Stimulated activated CD4-positive, alpha-beta T cell treated with anti-CD3 and anti-CD28 coated beads, Interleukin-1b, Interleukin-23, amount 100 ng/mL, for 1 hour (primary cell): ENCODE measurements around the gene RAPGEF1.

Experiments used
- DNase-seq, 2 donors: peaks; one replicate each; pipeline ENCODE4 v3.0.0-alpha.2; 2020; ENCODE audit warnings: low read depth in 2 of 2

Gene RAPGEF1

GRCh38 chr9:131752231-131752884, 12.5 kb upstream of the RAPGEF1 start:
- DNase-seq, result no peak

- DNase-seq, result no peak
Observed at GRCh38 chr9:131748411-131748955, 8.6 kb upstream of the RAPGEF1 start.

GRCh38 chr9:131747352-131747751, 7.5 kb upstream of the RAPGEF1 start:
- DNase-seq, result no peak

- no peak for DNase-seq
Observed at GRCh38 chr9:131745610-131746009, 5.7 kb upstream of the RAPGEF1 start.

- no peak for DNase-seq
Observed at GRCh38 chr9:131744720-131745201, 4.9 kb upstream of the RAPGEF1 start.

GRCh38 chr9:131744171-131744719, 4.4 kb upstream of the RAPGEF1 start:
- DNase-seq, result no peak

GRCh38 chr9:131743501-131743900, 3.6 kb upstream of the RAPGEF1 start:
- no peak for DNase-seq

- DNase-seq, result no peak
Observed at GRCh38 chr9:131743096-131743495, 3.2 kb upstream of the RAPGEF1 start.

GRCh38 chr9:131740898-131741297, 1.0 kb upstream of the RAPGEF1 start:
- no peak for DNase-seq

- DNase-seq, result no peak
Observed at GRCh38 chr9:131739133-131739958, 530 bp downstream of the RAPGEF1 start.

GRCh38 chr9:131738293-131739132, 1.4 kb downstream of the RAPGEF1 start:
- no peak for DNase-seq

GRCh38 chr9:131737426-131737825, 2.5 kb downstream of the RAPGEF1 start:
- DNase-seq, result no peak

- DNase-seq, result no peak
Observed at GRCh38 chr9:131736431-131736830, 3.4 kb downstream of the RAPGEF1 start.

GRCh38 chr9:131735238-131736128, 4.4 kb downstream of the RAPGEF1 start:
- DNase-seq, result no peak

GRCh38 chr9:131734781-131735180, 5.1 kb downstream of the RAPGEF1 start:
- no peak for DNase-seq

- DNase-seq, result no peak
Observed at GRCh38 chr9:131734165-131734610, 5.7 kb downstream of the RAPGEF1 start.

GRCh38 chr9:131733541-131734061, 6.3 kb downstream of the RAPGEF1 start:
- DNase-seq, result no peak

- no peak for DNase-seq
Observed at GRCh38 chr9:131732636-131733289, 7.1 kb downstream of the RAPGEF1 start.

GRCh38 chr9:131732061-131732526, 7.8 kb downstream of the RAPGEF1 start:
- no peak for DNase-seq

- no peak for DNase-seq
Observed at GRCh38 chr9:131731644-131732043, 8.2 kb downstream of the RAPGEF1 start.
